PC-9 (cell line): ENCODE results near the gene JMJD1C. TPM values are rescaled to one million over a fixed set of nuclear protein-coding genes. Genes with fewer than 3 reads are reported as not detected.

ENCODE experiments used
- BruUV-seq: library from RNA; stranded (reverse); fragments of 400-500 nt; replicated peaks from 2 replicates; lab custom pipeline; 2021; lab: Mats Ljungman, UMichigan
- CTCF ChIA-PET: fragments of 300-600 bp; sonication (Branson Sonifier 250); formaldehyde crosslinking; loops from one replicate; lab custom pipeline; 2022; ENCODE audit warnings: antibody characterized with exemption; lab: Charles Lee
- POLR2A ChIA-PET: fragments of 300-600 bp; sonication (Branson Sonifier 250); formaldehyde crosslinking; loops from one replicate; lab custom pipeline; 2022; ENCODE audit warnings: antibody characterized with exemption; ENCODE audit not compliant: unreplicated experiment; lab: Charles Lee
- DNase-seq, 2 experiments: peaks; one replicate each; pipeline versions ENCODE4 v3.0.0 to v3.0.0-alpha.2; 2015 to 2022; ENCODE audit warnings: mixed read lengths in 1 of 2
- H2AFZ ChIP-seq: fragments of 200-600 bp; sonication (generic); 2 replicates; pipeline ENCODE4 v1.8.1; 2017; ENCODE audit warnings: antibody characterized with exemption
- H3F3A ChIP-seq: fragments of 200-600 bp; sonication (generic); 2 replicates; pipeline ENCODE4 v1.8.1; 2017; ENCODE audit warnings: antibody characterized with exemption, mild to moderate bottlenecking, low read depth; ENCODE audit not compliant: insufficient read depth
- H3K27ac ChIP-seq: fragments of 200-600 bp; sonication (generic); 2 replicates; pipeline ENCODE4 v1.6.1; 2016; ENCODE audit warnings: mixed run types
- H3K27me3 ChIP-seq: fragments of 200-600 bp; sonication (generic); 2 replicates; pipeline ENCODE4 v1.6.1; 2016; ENCODE audit warnings: low read depth, mixed run types; ENCODE audit not compliant: insufficient read depth
- H3K36me3 ChIP-seq: fragments of 200-600 bp; sonication (generic); 2 replicates; pipeline ENCODE4 v1.6.1; 2016; ENCODE audit warnings: low read depth, mixed run types
- H3K4me1 ChIP-seq: fragments of 200-600 bp; sonication (generic); replicated peaks from 2 replicates; pipeline ENCODE4 v1.6.1; 2016; ENCODE audit warnings: mixed run types; ENCODE audit not compliant: insufficient read depth
- H3K4me2 ChIP-seq: fragments of 200-600 bp; sonication (generic); 2 replicates; pipeline ENCODE4 v1.6.1; 2017; ENCODE audit warnings: mixed run types
- H3K4me3 ChIP-seq: fragments of 200-600 bp; sonication (generic); 2 replicates; pipeline ENCODE4 v1.6.1; 2016; ENCODE audit warnings: mixed run types
- H3K79me2 ChIP-seq: fragments of 200-600 bp; sonication (generic); 2 replicates; pipeline ENCODE4 v1.6.1; 2017; ENCODE audit warnings: low read depth, mixed run types
- H3K9me2 ChIP-seq: fragments of 200-600 bp; sonication (generic); 2 replicates; pipeline ENCODE4 v1.8.1; 2017; ENCODE audit warnings: mild to moderate bottlenecking; ENCODE audit not compliant: insufficient read depth
- H3K9me3 ChIP-seq: fragments of 200-600 bp; sonication (generic); 2 replicates; pipeline ENCODE4 v1.8.1; 2016; ENCODE audit warnings: low read depth; ENCODE audit not compliant: insufficient read depth
- H4K20me1 ChIP-seq: fragments of 200-600 bp; sonication (generic); 2 replicates; pipeline ENCODE4 v1.8.1; 2017; ENCODE audit not compliant: insufficient read depth
- EZH2 ChIP-seq: fragments of 200-600 bp; sonication (generic); IDR thresholded peaks from 2 replicates; pipeline ENCODE4 v1.8.0; 2017; ENCODE audit warnings: antibody characterized with exemption, low read depth
- intact Hi-C: fragments of 100-400 bp; cut with micrococcal nuclease; formaldehyde crosslinking; loops from one replicate; pipeline ENCODE4 v1.10.0; 2022; ENCODE audit not compliant: unreplicated experiment
- total RNA-seq: library from RNA; stranded (reverse); gene quantifications from 2 replicates; pipeline ENCODE4 v1.2.3, GENCODE V29; 2021
- TF ChIP-seq, protein P1 (sequence below): fragments of 200-600 bp; sonication (generic); conservative IDR thresholded peaks from 2 replicates; pipeline ENCODE4 v1.6.1; 2017; ENCODE audit warnings: mixed run types, antibody characterized with exemption, mild to moderate bottlenecking, moderate library complexity

JMJD1C gene
- total RNA-seq, 1 experiment from 2014 or later: 78.7 TPM

DNA sequence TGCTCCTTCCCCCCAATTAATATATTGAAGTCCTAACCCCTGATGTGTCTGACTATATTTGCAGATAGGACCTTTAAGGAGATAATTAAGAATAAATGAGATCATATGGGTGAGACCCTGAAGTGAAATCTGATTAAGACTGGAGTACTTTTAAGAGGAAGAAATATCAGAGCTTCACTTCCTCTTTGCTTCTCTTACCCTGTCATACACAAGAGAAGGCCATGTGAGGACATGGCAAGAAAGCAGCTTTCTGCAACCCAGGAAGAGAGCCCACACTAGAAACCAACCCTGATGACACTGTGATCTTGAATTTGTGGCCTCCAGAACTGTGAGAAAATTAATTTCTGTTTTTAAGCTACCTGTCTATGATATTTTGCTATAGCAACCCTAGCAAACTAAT is 44.2 kb downstream of the JMJD1C start:
- CTCF ChIA-PET: no interaction called here
- no peaks in the 10 kb centered on the region for H3F3A ChIP-seq
- no TSS peak for BruUV-seq

DNA sequence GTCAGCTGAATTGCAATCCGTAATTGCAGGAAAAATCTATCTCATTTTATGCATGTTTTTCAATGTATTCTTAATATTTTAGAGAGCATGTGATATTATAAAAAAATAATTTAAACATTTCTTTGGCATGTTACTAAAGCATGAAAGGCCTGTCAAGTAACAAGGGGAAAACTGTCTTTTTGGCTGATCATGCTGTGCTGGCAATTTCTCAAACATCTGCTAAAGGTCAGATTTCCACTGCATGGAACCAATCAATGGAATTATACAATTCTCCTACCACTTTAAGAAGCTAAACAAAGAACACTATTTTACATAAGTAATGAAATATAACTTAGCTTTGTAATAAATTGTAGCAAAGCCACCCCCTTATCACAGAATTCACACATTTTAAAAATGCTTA is 49.4 kb downstream of the JMJD1C start:
- Histone ChIP-seq H3K27ac (0 out of 2 replicates have a peak overlapping the region, but pooled peaks have one; percentile 17), H3K4me3 (no peak overlapping the region), H2AFZ (no peak overlapping the region), H3K9me3 (no peaks in the 10 kb centered on the region), H3K9me2 (no peaks in the 10 kb centered on the region), H3K79me2 (peaks cover 71% of the 10 kb centered on the region), H3K27me3 (no peaks in the 10 kb centered on the region), H4K20me1 (peaks cover 6% of the 10 kb centered on the region; the same call in 1 of the 2 replicates), H3F3A (no peaks in the 10 kb centered on the region; the same call in 1 of the 2 replicates), H3K4me1 (no peaks in the 10 kb centered on the region), H3K4me2 (no peak overlapping the region), H3K36me3 (no peaks in the 10 kb centered on the region)
- TF ChIP-seq, protein P1, sequence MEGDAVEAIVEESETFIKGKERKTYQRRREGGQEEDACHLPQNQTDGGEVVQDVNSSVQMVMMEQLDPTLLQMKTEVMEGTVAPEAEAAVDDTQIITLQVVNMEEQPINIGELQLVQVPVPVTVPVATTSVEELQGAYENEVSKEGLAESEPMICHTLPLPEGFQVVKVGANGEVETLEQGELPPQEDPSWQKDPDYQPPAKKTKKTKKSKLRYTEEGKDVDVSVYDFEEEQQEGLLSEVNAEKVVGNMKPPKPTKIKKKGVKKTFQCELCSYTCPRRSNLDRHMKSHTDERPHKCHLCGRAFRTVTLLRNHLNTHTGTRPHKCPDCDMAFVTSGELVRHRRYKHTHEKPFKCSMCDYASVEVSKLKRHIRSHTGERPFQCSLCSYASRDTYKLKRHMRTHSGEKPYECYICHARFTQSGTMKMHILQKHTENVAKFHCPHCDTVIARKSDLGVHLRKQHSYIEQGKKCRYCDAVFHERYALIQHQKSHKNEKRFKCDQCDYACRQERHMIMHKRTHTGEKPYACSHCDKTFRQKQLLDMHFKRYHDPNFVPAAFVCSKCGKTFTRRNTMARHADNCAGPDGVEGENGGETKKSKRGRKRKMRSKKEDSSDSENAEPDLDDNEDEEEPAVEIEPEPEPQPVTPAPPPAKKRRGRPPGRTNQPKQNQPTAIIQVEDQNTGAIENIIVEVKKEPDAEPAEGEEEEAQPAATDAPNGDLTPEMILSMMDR: no peak
- TF ChIP-seq EZH2: no peak
- no peak for DNase-seq
- BruUV-seq: no TSS peak
- intact Hi-C loops: no loop called here
- ChIA-PET POLR2A (no interaction called here), CTCF (no interaction called here)

More for the DNA sequence above, 44.2 kb downstream of the JMJD1C start:
- TF ChIP-seq, protein P1: no peak
- TF ChIP-seq EZH2: no peak
- Histone ChIP-seq H3K36me3 (no peaks in the 10 kb centered on the region), H3K79me2 (peaks cover 52% of the 10 kb centered on the region), H3K4me2 (no peak overlapping the region), H3K27me3 (no peaks in the 10 kb centered on the region), H3K4me3 (no peak overlapping the region), H3K9me2 (no peaks in the 10 kb centered on the region), H3K27ac (no peak overlapping the region), H2AFZ (no peak overlapping the region), H3K9me3 (no peaks in the 10 kb centered on the region), H4K20me1 (no peaks in the 10 kb centered on the region; the same call in 1 of the 2 replicates), H3K4me1 (no peaks in the 10 kb centered on the region)
- no peak for DNase-seq
- POLR2A ChIA-PET: no interaction called here
- intact Hi-C loops: no loop called here

DNA sequence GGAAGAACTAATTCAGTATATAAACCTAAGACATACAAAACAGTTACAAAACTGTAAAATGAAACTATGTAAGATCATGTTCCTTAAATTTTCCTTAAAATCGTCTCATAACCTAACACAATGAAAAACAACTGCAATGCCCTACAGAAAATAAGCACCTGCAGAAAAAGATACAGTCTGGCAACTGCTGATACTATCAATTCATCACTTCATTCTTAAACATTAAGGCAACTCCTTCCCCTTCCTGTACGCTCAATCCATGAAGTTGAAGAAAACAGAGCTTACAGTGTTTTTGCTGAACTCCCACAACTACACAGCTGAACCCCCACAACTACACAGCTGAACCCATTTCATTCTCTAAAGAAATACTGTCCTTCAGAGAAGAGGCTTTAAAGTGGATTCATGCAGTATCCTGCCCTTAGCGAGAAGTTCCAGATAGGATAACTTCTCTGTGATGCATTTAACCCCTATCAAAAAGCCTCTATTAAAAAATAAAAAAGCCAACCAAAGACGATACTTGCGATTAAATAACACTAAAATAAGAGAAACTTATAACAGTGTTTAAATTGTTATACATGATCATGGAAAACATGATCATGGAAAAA is 50.0 kb downstream of the JMJD1C start:
- H3K79me2 ChIP-seq: peaks cover 71% of the 10 kb centered on the region
- ChIA-PET POLR2A (no interaction called here), CTCF (no interaction called here)
- H3K36me3 ChIP-seq: no peaks in the 10 kb centered on the region
- no peak overlapping the region for H3K4me3 ChIP-seq
- no peaks in the 10 kb centered on the region for H3K4me1 ChIP-seq
- intact Hi-C loops: no loop called here
- no peaks in the 10 kb centered on the region for H3K27me3 ChIP-seq
- no peaks in the 10 kb centered on the region; the same call in 1 of the 2 replicates for H3F3A ChIP-seq
- BruUV-seq: no TSS peak
- TF ChIP-seq, protein P1: no peak
- TF ChIP-seq EZH2: no peak
- DNase-seq: no peak
- H3K9me3 ChIP-seq: no peaks in the 10 kb centered on the region
- peaks cover 6% of the 10 kb centered on the region; the same call in 1 of the 2 replicates for H4K20me1 ChIP-seq
- H3K9me2 ChIP-seq: no peaks in the 10 kb centered on the region
- H2AFZ ChIP-seq: no peak overlapping the region
- no peak overlapping the region for H3K27ac ChIP-seq
- no peak overlapping the region for H3K4me2 ChIP-seq
